GM12878 (cell line): ENCODE data around the gene ATP6V1D. TPM values are rescaled to one million over a fixed set of nuclear protein-coding genes. Genes with fewer than 3 reads are reported as not detected.

Experiments used
- ATAC-seq: fragments of 200-7000 bp; cut with Tn5 transposase; 3 replicates; pipeline ENCODE4 v1.9.1; 2020; ENCODE audit warnings: mild to moderate bottlenecking, moderate library complexity
- BruUV-seq: library from RNA; stranded (reverse); fragments of 400-500 nt; replicated peaks from 2 replicates; lab custom pipeline; 2021; lab: Mats Ljungman, UMichigan
- CTCF ChIA-PET: fragments of 300-600 bp; sonication (Branson Sonifier 250); formaldehyde crosslinking; extraction: SDS; loops from one replicate; lab custom pipeline; 2021; ENCODE audit warnings: inconsistent platforms; lab: Yijun Ruan, JAX
- POLR2A ChIA-PET: fragments of 350-600 bp; formaldehyde crosslinking; extraction: SDS; loops from one replicate; lab custom pipeline; 2021; ENCODE audit warnings: inconsistent platforms; lab: Charles Lee
- RAD21 ChIA-PET: fragments of 300-600 bp; sonication (Branson Sonifier 250); formaldehyde crosslinking; loops from one replicate; lab custom pipeline; 2023; ENCODE audit warnings: antibody characterized with exemption; ENCODE audit not compliant: unreplicated experiment; lab: Charles Lee
- SMC1A ChIA-PET: fragments of 300-600 bp; sonication (Branson Sonifier 250); formaldehyde crosslinking; loops from one replicate; lab custom pipeline; 2023; ENCODE audit not compliant: unreplicated experiment, uncharacterized antibody; lab: Charles Lee
- DNase-seq: peaks from one replicate; pipeline ENCODE4 v3.0.0-alpha.2; 2011; ENCODE audit warnings: low read depth, low spot score
- FAIRE-seq: peaks from 3 replicates; lab custom pipeline; 2011; peaks lifted over from hg19 to GRCh38; lab: Jason Lieb, UNC
- H2AFZ ChIP-seq: 2 replicates; pipeline ENCODE4 v1.6.0; 2011; ENCODE audit warnings: low read depth, low read length, control low read depth; ENCODE audit not compliant: control insufficient read depth
- H3K27ac ChIP-seq: 2 replicates; pipeline ENCODE4 v1.5.1; 2011; ENCODE audit warnings: control low read depth; ENCODE audit not compliant: control insufficient read depth, insufficient read depth
- H3K27me3 ChIP-seq, 2 experiments: replicated peaks in 1 of 2; 2 replicates each; pipeline versions ENCODE4 v1.6.0 to v1.6.1; 2011; ENCODE audit warnings: low read length in 1 of 2; ENCODE audit not compliant: control insufficient read depth in 2 of 2, insufficient read depth in 2 of 2
- H3K36me3 ChIP-seq, 2 experiments: 2 replicates each; pipeline ENCODE4 v1.5.1; 2011; ENCODE audit warnings: low read length in 1 of 2; ENCODE audit not compliant: control insufficient read depth in 2 of 2, insufficient read depth in 2 of 2
- H3K4me1 ChIP-seq: 2 replicates; pipeline ENCODE4 v1.6.1; 2011; ENCODE audit warnings: mild to moderate bottlenecking, low read length, moderate library complexity, mixed read lengths; ENCODE audit not compliant: control insufficient read depth, insufficient read depth
- H3K4me2 ChIP-seq: 2 replicates; pipeline ENCODE4 v1.6.0; 2011; ENCODE audit warnings: control low read depth; ENCODE audit not compliant: control insufficient read depth, insufficient read depth
- H3K4me3 ChIP-seq: fragments of 200-600 bp; sonication (generic); 2 replicates; pipeline ENCODE4 v1.5.1; 2016
- H3K79me2 ChIP-seq: 2 replicates; pipeline ENCODE4 v1.6.0; 2011; ENCODE audit warnings: low read length; ENCODE audit not compliant: control insufficient read depth, insufficient read depth
- H3K9ac ChIP-seq: 2 replicates; pipeline ENCODE4 v1.8.0; 2011; ENCODE audit warnings: low read length, control low read depth, mixed read lengths; ENCODE audit not compliant: control insufficient read depth, insufficient read depth
- H3K9me3 ChIP-seq: replicated peaks from 3 replicates; pipeline ENCODE4 v1.5.1; 2011; ENCODE audit warnings: mild to moderate bottlenecking, low read length; ENCODE audit not compliant: control insufficient read depth, insufficient read depth
- H4K20me1 ChIP-seq: 2 replicates; pipeline ENCODE4 v1.6.0; 2011; ENCODE audit not compliant: control insufficient read depth, insufficient read depth
- BMI1 ChIP-seq: fragments of 450-650 bp; IDR thresholded peaks from 2 replicates; pipeline ENCODE4 v1.6.1; 2016; ENCODE audit warnings: mild to moderate bottlenecking, moderate library complexity, borderline replicate concordance
- CHD4 ChIP-seq: fragments of 200-600 bp; sonication (generic); IDR thresholded peaks from 2 replicates; pipeline ENCODE4 v1.6.1; 2016; ENCODE audit warnings: mild to moderate bottlenecking
- CREM ChIP-seq: IDR thresholded peaks from 2 replicates; pipeline ENCODE4 v1.6.1; 2014; ENCODE audit warnings: antibody characterized with exemption, low read depth
- EED ChIP-seq: sonication (generic); IDR thresholded peaks from 2 replicates; pipeline ENCODE4 v1.6.1; 2016; ENCODE audit warnings: antibody characterized with exemption, low read depth
- JUNB ChIP-seq: IDR thresholded peaks from 2 replicates; pipeline ENCODE4 v1.6.1; 2016; ENCODE audit warnings: antibody characterized with exemption, mild to moderate bottlenecking
- PAX5 ChIP-seq: IDR thresholded peaks from 2 replicates; pipeline ENCODE4 v1.6.1; 2011; ENCODE audit warnings: low read depth, low read length, borderline replicate concordance
- RAD21 ChIP-seq: IDR thresholded peaks from 2 replicates; pipeline ENCODE4 v1.6.1; 2011; ENCODE audit warnings: mild to moderate bottlenecking, low read depth, low read length, moderate library complexity; ENCODE audit not compliant: insufficient read depth
- SMARCA5 ChIP-seq: fragments of 450-650 bp; IDR thresholded peaks from 2 replicates; pipeline ENCODE4 v1.6.1; 2017; ENCODE audit warnings: mild to moderate bottlenecking
- SREBF2 ChIP-seq: IDR thresholded peaks from 2 replicates; pipeline ENCODE4 v1.6.1; 2012; ENCODE audit warnings: mild to moderate bottlenecking, low read length
- TBL1XR1 ChIP-seq: IDR thresholded peaks from 2 replicates; pipeline ENCODE4 v1.6.1; 2012; ENCODE audit warnings: low read depth, low read length, improper control_type of control experiment
- WGBS: methylation state at CpG from one replicate; pipeline ENCODE4 v1.1.6; 2016; ENCODE audit warnings: low lambda C conversion rate; ENCODE audit not compliant: insufficient replicate concordance, insufficient coverage; ENCODE audit errors: missing lambda C conversion rate; 5-methylcytosine and 5-hydroxymethylcytosine counted together
- in situ Hi-C: fragments of 300-500 bp; cut with MboI; formaldehyde crosslinking; loops from 9 replicates; pipeline ENCODE4 v1.14.3; 2018; ENCODE audit warnings: mixed read lengths
- intact Hi-C: fragments of 100-400 bp; cut with micrococcal nuclease; formaldehyde crosslinking; loops from one replicate; pipeline ENCODE4 v1.14.2; 2022; ENCODE audit not compliant: unreplicated experiment
- polyA plus RNA-seq, 11 experiments: library from polyadenylated mRNA; depleted of rRNA in 4 of 11; unstranded in 6 of 11; stranded (reverse) in 5 of 11; fragments of >200 nt; fragmentation: Nextera tagmentation in 4 of 11; fragmentation: Illumina TruSeq in 1 of 11; extraction: Ambion mirVana in 4 of 11; extraction: Trizol in 1 of 11; gene quantifications; 1 replicate in 1 of 11; 2 replicates in 10 of 11; pipeline versions ENCODE4 v1.2.1 to v1.2.3, GENCODE V29; 2011 to 2016; ENCODE audit warnings: inconsistent platforms in 2 of 11, missing spikeins in 2 of 11, low read depth in 1 of 11
- total RNA-seq, 4 experiments: library from RNA; depleted of rRNA in 3 of 4; stranded (reverse); fragments of >200 nt in 3 of 4; fragmentation: Illumina TruSeq in 1 of 4; extraction: Trizol in 1 of 4; gene quantifications; 2 replicates each; pipeline versions ENCODE4 v1.2.1 to v1.2.3, GENCODE V29; 2013 to 2021
- TF ChIP-seq, protein P1 (sequence below): IDR thresholded peaks from 2 replicates; pipeline ENCODE4 v1.6.1; 2012; ENCODE audit warnings: low read depth, low read length, improper control_type of control experiment
- TF ChIP-seq, protein P2 (sequence below): fragments of 450-650 bp; IDR thresholded peaks from 2 replicates; pipeline ENCODE4 v1.6.1; 2017; ENCODE audit warnings: mild to moderate bottlenecking

The ATP6V1D gene
- total and polyA plus RNA-seq, 10 of the 15 experiments (the other 5 are each of a cell fraction or from before 2014, with no cell fraction given), result 24.0 to 71.6 (median 47.8) TPM

DNA sequence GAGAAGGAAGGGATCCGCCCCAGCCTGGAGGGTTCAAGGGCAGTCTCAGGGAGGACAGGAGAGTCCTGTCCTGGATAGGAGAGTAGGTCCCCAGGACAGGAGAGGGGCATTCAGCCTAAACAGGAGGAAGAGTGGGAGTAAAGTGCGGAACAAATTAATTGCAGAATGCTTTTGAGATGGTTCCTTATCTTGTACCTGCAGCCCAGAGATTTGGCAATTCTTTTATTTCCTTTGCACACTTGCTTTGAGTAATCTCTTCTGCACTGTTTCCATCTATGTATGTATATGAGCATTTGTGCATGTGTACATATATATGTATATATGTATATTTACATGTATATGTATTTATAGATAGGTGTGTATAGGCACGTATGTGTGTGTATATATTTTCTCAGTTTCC lies 29.7 kb upstream of the ATP6V1D start:
- Histone ChIP-seq H3K4me2 (no peak overlapping the region), H3K9me3 (no peaks in the 10 kb centered on the region), H3K9ac (no peak overlapping the region), H3K4me1 (no peaks in the 10 kb centered on the region), H3K27ac (no peak overlapping the region), H3K4me3 (no peak overlapping the region), H2AFZ (no peak overlapping the region), H4K20me1 (no peaks in the 10 kb centered on the region), H3K79me2 (no peaks in the 10 kb centered on the region), H3K36me3 (peaks cover 3 to 15% of the 10 kb centered on the region in 2 experiments; a peak in 3 of 4 replicates), H3K27me3 (no peaks in the 10 kb centered on the region)
- ATAC-seq (no peak), FAIRE-seq (no peak), DNase-seq (no peak)
- ChIA-PET POLR2A (no interaction called here), RAD21 (no interaction called here), CTCF (no interaction called here), SMC1A (no interaction called here)
- BruUV-seq, result no TSS peak
- TF ChIP-seq, protein P1, sequence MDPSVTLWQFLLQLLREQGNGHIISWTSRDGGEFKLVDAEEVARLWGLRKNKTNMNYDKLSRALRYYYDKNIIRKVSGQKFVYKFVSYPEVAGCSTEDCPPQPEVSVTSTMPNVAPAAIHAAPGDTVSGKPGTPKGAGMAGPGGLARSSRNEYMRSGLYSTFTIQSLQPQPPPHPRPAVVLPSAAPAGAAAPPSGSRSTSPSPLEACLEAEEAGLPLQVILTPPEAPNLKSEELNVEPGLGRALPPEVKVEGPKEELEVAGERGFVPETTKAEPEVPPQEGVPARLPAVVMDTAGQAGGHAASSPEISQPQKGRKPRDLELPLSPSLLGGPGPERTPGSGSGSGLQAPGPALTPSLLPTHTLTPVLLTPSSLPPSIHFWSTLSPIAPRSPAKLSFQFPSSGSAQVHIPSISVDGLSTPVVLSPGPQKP, result no peak
- TF ChIP-seq CHD4 (no peak), PAX5 (no peak), TBL1XR1 (no peak), SMARCA5 (no peak)
- in situ Hi-C loops (no loop called here), intact Hi-C loops (no loop called here)
- 59% methylated on average over 3 of the region's 3 CpGs for WGBS

DNA sequence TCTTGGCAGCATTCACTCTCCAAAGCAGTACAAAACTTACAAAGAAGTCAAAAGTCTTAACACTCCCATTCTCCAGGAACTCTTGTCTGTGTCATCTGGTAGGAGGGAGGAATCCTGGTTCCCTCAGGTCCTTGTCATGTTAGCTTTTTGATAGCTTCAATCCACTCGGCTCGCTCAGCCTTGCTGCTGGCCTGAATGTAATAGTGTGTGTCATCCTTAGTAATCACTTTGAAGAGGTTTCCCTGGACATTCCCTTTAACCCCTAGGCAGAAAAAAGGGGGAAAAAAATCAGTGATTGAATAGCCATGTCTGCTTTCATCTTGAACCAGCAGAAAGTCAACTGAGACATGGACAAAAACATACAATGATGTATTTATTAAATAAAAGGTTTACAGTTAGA lies 27.6 kb upstream of the ATP6V1D start:
- no peaks in the 10 kb centered on the region for H4K20me1 ChIP-seq
- ChIA-PET POLR2A (no interaction called here), RAD21 (no interaction called here), CTCF (interaction anchor here (1.2 to 4.2 kb wide), 3 partner anchors 27 to 184 kb away, joined by 5 to 13 read pairs (median 6); partner anchors contain the start of genes ATP6V1D and EIF2S1), SMC1A (no interaction called here)
- ATAC-seq (no peak), DNase-seq (no peak), FAIRE-seq (no peak)
- H3K4me2 ChIP-seq, result no peak overlapping the region
- H3K27ac ChIP-seq, result no peak overlapping the region
- no peaks in the 10 kb centered on the region for H3K27me3 ChIP-seq
- H2AFZ ChIP-seq, result no peak overlapping the region
- 100% methylated on average over 2 of the region's 2 CpGs for WGBS
- H3K4me1 ChIP-seq, result no peaks in the 10 kb centered on the region
- no peaks in the 10 kb centered on the region for H3K79me2 ChIP-seq
- no peak overlapping the region for H3K4me3 ChIP-seq
- BruUV-seq, result no TSS peak
- intact Hi-C loops, result no loop called here
- H3K36me3 ChIP-seq, result peaks cover 3 to 19% of the 10 kb centered on the region in 2 experiments; a peak in 3 of 4 replicates
- in situ Hi-C loops, result no loop called here
- no peaks in the 10 kb centered on the region for H3K9me3 ChIP-seq
- H3K9ac ChIP-seq, result no peak overlapping the region
- TF ChIP-seq BMI1 (no peak), PAX5 (no peak), CREM (no peak), JUNB (no peak), EED (no peak), RAD21 (no peak), SREBF2 (no peak)
- TF ChIP-seq, protein P2, sequence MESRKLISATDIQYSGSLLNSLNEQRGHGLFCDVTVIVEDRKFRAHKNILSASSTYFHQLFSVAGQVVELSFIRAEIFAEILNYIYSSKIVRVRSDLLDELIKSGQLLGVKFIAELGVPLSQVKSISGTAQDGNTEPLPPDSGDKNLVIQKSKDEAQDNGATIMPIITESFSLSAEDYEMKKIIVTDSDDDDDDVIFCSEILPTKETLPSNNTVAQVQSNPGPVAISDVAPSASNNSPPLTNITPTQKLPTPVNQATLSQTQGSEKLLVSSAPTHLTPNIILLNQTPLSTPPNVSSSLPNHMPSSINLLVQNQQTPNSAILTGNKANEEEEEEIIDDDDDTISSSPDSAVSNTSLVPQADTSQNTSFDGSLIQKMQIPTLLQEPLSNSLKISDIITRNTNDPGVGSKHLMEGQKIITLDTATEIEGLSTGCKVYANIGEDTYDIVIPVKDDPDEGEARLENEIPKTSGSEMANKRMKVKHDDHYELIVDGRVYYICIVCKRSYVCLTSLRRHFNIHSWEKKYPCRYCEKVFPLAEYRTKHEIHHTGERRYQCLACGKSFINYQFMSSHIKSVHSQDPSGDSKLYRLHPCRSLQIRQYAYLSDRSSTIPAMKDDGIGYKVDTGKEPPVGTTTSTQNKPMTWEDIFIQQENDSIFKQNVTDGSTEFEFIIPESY, result no peak
